ENCODE results near the gene TNFSF13. TPM values are rescaled to one million over a fixed set of nuclear protein-coding genes. Genes with fewer than 3 reads are reported as not detected.

The TNFSF13 gene, protein sequence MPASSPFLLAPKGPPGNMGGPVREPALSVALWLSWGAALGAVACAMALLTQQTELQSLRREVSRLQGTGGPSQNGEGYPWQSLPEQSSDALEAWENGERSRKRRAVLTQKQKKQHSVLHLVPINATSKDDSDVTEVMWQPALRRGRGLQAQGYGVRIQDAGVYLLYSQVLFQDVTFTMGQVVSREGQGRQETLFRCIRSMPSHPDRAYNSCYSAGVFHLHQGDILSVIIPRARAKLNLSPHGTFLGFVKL
- 0.44 and 0.72 TPM in 2 replicates for total RNA-seq

DNA sequence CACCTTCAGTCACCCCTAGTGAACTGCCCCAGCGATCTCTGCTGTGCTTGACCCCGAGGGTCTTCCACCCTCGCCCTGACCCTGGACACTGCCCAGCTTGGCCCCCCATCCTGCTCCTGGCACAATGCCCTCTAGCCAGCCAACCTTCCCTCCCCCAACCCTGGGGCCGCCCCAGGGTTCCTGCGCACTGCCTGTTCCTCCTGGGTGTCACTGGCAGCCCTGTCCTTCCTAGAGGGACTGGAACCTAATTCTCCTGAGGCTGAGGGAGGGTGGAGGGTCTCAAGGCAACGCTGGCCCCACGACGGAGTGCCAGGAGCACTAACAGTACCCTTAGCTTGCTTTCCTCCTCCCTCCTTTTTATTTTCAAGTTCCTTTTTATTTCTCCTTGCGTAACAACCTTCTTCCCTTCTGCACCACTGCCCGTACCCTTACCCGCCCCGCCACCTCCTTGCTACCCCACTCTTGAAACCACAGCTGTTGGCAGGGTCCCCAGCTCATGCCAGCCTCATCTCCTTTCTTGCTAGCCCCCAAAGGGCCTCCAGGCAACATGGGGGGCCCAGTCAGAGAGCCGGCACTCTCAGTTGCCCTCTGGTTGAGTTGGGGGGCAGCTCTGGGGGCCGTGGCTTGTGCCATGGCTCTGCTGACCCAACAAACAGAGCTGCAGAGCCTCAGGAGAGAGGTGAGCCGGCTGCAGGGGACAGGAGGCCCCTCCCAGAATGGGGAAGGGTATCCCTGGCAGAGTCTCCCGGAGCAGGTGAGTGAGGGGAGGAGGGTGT is at the start of gene TNFSF13:
TNFSF13 (plus strand) TSS at position 207 of the 776 bp plus-strand sequence; CDS start at position 497, 290 bp downstream.

DNA sequence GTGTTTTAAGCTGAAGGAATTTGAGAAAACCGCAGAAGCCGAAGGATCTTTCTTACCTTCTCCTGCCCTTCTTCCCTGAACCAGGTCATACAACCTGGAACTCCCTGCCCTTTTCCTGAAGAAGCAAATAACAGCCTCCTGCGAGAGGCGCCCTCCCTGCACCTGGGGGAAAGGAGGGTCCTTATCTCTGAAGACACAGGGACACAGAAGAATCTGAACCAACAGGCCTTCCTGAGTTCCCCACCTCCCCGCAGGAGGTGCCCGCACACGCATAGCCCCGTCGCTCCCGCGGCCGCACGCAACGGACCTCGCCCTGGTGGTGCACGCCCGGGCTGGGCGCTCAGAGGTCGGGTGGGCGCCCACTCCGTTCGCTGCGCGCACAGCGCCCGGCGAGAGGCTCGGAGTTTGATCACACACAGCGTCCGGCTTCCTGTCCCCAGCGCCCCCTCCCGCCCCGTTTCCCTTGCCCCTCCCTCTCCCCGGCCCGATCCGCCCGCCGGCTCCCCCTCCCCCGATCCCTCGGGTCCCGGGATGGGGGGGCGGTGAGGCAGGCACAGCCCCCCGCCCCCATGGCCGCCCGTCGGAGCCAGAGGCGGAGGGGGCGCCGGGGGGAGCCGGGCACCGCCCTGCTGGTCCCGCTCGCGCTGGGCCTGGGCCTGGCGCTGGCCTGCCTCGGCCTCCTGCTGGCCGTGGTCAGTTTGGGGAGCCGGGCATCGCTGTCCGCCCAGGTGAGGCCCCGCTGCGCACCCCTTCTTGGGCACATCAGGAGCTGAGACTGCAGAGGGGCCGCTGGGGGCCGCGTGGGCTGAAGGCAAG is 9.8 kb upstream of the TNFSF13 start, which contains the start of gene TNFSF12:
TNFSF12 (plus strand) TSS at position 474 of the 816 bp plus-strand sequence; CDS start at position 570, 96 bp downstream.

DNA sequence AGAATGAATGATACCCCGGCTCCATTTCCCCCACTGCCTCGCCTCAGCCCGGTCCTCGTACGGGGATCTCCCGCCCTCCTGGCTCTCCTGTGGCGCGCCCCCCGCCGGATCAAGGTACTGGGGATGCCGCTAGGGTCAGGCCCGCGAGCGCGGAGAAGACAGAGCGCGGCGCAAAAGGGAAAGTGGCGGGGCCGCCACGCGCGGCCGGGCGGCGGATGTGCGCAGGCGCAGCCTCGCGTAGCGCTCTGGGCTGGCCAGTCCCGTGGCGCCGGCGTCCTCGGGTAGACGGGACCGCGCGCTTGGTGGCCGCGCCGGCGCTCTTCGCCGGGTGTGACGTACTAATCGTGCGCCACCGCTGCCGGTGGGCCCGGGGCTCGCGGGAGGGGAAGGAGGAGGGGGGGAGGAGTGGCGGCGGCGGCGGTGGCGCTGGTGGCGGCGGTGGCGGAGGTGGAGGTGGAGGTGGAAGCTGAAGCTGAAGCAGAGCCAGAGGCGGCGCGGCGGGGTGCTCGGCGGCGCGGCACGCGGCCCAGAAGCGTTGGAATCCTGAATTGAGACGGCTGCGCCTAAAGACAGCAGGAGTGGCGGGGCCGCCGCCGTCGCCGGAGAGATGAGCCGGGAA is 3.1 kb downstream of the TNFSF13 start, which contains the start of gene SENP3:
SENP3 (plus strand) TSS at position 331 of the 619 bp plus-strand sequence. CDS start 1,158 bp downstream, outside the sequence.

DNA sequence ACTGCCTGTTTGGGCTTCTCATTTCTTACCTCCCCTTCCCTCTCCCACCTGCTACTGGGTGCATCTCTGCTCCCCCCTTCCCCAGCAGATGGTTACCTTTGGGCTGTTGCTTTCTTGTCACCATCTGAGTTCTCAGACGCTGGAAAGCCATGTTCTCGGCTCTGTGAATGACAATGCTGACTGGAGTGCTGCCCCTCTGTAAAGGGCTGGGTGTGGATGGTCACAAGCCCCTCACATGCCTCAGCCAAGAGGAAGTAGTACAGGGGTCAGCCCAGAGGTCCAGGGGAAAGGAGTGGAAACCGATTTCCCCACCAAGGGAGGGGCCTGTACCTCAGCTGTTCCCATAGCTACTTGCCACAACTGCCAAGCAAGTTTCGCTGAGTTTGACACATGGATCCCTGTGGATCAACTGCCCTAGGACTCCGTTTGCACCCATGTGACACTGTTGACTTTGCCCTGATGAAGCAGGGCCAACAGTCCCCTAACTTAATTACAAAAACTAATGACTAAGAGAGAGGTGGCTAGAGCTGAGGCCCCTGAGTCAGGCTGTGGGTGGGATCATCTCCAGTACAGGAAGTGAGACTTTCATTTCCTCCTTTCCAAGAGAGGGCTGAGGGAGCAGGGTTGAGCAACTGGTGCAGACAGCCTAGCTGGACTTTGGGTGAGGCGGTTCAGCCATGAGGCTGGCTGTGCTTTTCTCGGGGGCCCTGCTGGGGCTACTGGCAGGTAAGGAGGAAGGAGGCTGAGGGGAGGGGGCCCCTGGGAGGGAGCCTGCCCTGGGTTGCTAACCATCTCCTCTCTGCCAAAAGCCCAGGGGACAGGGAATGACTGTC is 20.7 kb downstream of the TNFSF13 start, which contains the start of gene CD68:
CD68 (plus strand) TSS at position 638 of the 833 bp plus-strand sequence; CDS start at position 678, 40 bp downstream.

DNA sequence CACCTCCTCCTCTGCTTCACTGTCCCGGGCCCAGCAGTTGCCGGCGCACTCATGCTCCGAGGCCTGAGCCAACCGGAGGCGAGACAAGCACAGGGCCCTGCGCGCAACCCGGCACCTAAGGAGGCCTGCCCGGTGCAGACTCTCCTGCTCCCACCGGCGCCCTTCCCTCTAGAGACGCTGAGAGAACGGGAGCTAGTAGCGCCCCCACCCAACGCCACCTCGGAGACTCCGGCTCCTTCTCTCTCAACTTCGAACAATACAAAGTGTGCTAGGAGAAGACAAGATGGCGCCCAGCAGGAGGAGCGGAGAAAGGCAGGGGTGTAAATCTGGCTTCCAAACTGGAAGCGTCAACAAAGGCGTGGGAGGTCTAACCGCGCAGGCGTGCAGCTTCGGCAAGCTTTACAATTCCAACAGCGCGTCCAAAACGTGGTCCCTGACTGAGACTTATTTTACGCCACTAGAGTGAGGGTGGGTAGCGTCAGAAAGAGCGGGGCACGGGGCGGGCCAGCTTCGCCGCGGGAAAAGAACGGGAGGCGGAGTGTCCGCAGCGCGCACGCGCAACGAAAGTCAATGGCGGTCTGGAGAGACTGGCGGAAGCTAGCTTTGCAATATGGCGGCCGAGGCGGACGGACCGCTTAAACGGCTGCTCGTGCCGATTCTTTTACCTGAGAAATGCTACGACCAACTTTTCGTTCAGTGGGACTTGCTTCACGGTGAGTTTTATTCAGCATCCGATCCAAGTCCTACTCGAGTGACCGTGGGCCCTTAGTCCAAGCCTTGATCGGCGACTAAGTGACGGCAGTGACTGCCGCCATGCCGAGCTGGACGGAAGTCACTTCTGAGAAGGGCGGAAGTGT is 24.9 kb downstream of the TNFSF13 start, which contains the start of gene MPDU1:
MPDU1 (plus strand) TSS at position 600 of the 857 bp plus-strand sequence; CDS start at position 611, 11 bp downstream.

DNA sequence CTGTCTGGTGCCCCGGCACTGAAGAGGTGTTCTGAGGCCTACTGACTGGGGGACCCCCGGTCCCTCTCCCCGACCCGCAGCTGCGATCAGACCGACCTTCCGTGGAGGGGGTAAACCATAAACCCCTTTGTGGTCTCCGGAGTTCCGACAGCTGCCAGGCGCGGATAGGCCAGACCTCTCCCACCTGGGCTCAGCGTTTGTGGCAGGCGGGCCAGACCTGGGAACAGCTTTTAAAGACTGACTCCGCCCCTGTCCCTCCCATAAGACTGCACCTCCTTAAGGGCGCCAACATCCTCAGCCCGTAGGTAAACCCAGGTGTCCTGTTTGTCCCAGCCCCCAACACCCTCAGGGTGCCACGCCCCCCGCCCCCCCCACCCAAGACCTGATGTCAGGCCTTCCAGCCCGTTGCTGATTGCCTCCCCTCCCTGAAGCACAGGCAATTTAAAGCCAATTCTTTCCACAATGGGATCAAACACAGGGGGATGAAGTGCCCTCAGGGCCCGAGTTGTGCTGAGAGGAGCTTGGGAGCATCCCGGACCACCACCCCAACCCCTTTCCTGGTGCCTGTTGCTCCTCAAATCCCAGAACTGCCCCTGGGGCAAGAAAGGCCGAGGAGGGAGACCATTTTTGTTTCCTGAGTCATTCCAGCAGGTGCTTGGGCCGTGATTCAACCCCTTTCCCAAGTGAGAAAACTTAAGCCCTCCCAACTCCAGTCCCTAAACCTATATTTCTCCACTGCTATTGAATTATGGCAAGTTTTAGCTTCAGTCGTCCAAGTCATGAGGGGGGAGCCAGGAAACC is 31.5 kb downstream of the TNFSF13 start, which contains the start of gene SOX15:
SOX15 (minus strand) TSS at position 204 of the 801 bp plus-strand sequence. CDS start 418 bp downstream, outside the sequence.

Small RNAs within 50 kb of the gene (small RNA-seq; reads per million reads assigned to genes)
- not detected for gene CD68 (ENCODE audit: low replicate concordance)
- not detected for gene RF00019 (ENCODE audit: low replicate concordance)
- gene SNORA48 (ENCODE audit: low replicate concordance), result not detected
- not detected for gene SNORD10 (ENCODE audit: low replicate concordance)

Other genes with a start within 250 kb of the TNFSF13 start
- gene GPS2, start 243.4 kb upstream of the TNFSF13 start, total RNA-seq, result 52.5 and 65.7 TPM in 2 replicates
- 22.1 and 25.2 TPM in 2 replicates for gene NEURL4, start 229.4 kb upstream of the TNFSF13 start, total RNA-seq
- 0.22 TPM in 1 of 2 replicates, not detected in the other for gene ACAP1, start 222.2 kb upstream of the TNFSF13 start, total RNA-seq
- gene KCTD11, start 206.6 kb upstream of the TNFSF13 start, total RNA-seq, result 7.2 and 7.7 TPM in 2 replicates
- gene TMEM95, start 203.6 kb upstream of the TNFSF13 start, total RNA-seq, result not detected in 2 replicates
- 0.22 TPM in 1 of 2 replicates, not detected in the other for gene TNK1, start 177.7 kb upstream of the TNFSF13 start, total RNA-seq
- 23.6 and 28.1 TPM in 2 replicates for gene PLSCR3, start 164.2 kb upstream of the TNFSF13 start, total RNA-seq
- gene TMEM256, start 154.7 kb upstream of the TNFSF13 start, total RNA-seq, result 33.3 and 54.4 TPM in 2 replicates
- 5.2 and 5.7 TPM in 2 replicates for gene NLGN2, start 150.9 kb upstream of the TNFSF13 start, total RNA-seq
- not detected in 2 replicates for gene SPEM1, start 138.4 kb upstream of the TNFSF13 start, total RNA-seq
- gene SPEM2, start 133.1 kb upstream of the TNFSF13 start, total RNA-seq, result not detected in 2 replicates
- not detected in 2 replicates for gene SPEM3, start 129.9 kb upstream of the TNFSF13 start, total RNA-seq
- gene TMEM102, start 123.3 kb upstream of the TNFSF13 start, total RNA-seq, result 1.1 and 2.1 TPM in 2 replicates
- under 0.01 and 0.44 TPM in 2 replicates for gene FGF11, start 119.2 kb upstream of the TNFSF13 start, total RNA-seq
- gene CHRNB1, start 113.7 kb upstream of the TNFSF13 start, total RNA-seq, result 2.9 and 3.3 TPM in 2 replicates
- 24.3 and 35.8 TPM in 2 replicates for gene ZBTB4, start 79.1 kb upstream of the TNFSF13 start, total RNA-seq
- not detected in 2 replicates for gene SLC35G6, start 77.3 kb upstream of the TNFSF13 start, total RNA-seq
- 75.7 and 125 TPM in 2 replicates for gene POLR2A, start 74.4 kb upstream of the TNFSF13 start, total RNA-seq
- gene TNFSF12, start 9.7 kb upstream of the TNFSF13 start, total RNA-seq, result 10.2 and 10.7 TPM in 2 replicates
- 56.9 and 109 TPM in 2 replicates for gene SENP3, start 3.2 kb downstream of the TNFSF13 start, total RNA-seq
- gene CD68, start 20.9 kb downstream of the TNFSF13 start, total RNA-seq, result 16.9 and 20.6 TPM in 2 replicates
- gene MPDU1, start 25.1 kb downstream of the TNFSF13 start, total RNA-seq, result 103 and 203 TPM in 2 replicates
- gene SOX15, start 31.3 kb downstream of the TNFSF13 start, total RNA-seq, result 0.22 and 0.57 TPM in 2 replicates
- gene FXR2, start 56.1 kb downstream of the TNFSF13 start, total RNA-seq, result 40.0 and 60.8 TPM in 2 replicates
- gene SAT2, start 69.1 kb downstream of the TNFSF13 start, total RNA-seq, result 16.5 and 26.0 TPM in 2 replicates
- gene SHBG, start 71.4 kb downstream of the TNFSF13 start, total RNA-seq, result 1.8 TPM in 1 of 2 replicates, not detected in the other
- not detected in 2 replicates for gene ATP1B2, start 92.2 kb downstream of the TNFSF13 start, total RNA-seq
- 56.4 and 82.5 TPM in 2 replicates for gene TP53, start 128.7 kb downstream of the TNFSF13 start, total RNA-seq
- gene WRAP53, start 129.7 kb downstream of the TNFSF13 start, total RNA-seq, result 3.3 and 15.7 TPM in 2 replicates
- 0.72 and 1.5 TPM in 2 replicates for gene EFNB3, start 146.5 kb downstream of the TNFSF13 start, total RNA-seq
- gene DNAH2, start 159.0 kb downstream of the TNFSF13 start, total RNA-seq, result 0.88 TPM in 1 of 2 replicates, not detected in the other